Mesenchymal stem cell (in vitro differentiated cells and primary cell): ENCODE measurements around the gene EHD4.

Source experiments
- DNase-seq: peaks from one replicate; pipeline ENCODE4 v3.0.0-alpha.2; 2013
- H2AFZ ChIP-seq: one replicate; pipeline ENCODE4 v1.6.1; 2013; ENCODE audit warnings: low read depth, mild to moderate bottlenecking, control low read depth, inconsistent platforms, low read length, moderate library complexity
- H2AK5ac ChIP-seq: 2 replicates; pipeline ENCODE4 v1.6.1; 2013; ENCODE audit warnings: low read length, moderate library complexity, mild to moderate bottlenecking, inconsistent platforms; ENCODE audit not compliant: severe bottlenecking
- H2BK120ac ChIP-seq: one replicate; pipeline ENCODE4 v1.6.1; 2013; ENCODE audit warnings: low read depth, mild to moderate bottlenecking, inconsistent platforms, low read length, moderate library complexity
- H2BK12ac ChIP-seq, 2 experiments: one replicate each; pipeline ENCODE4 v1.6.1; 2013; ENCODE audit warnings: inconsistent platforms in 2 of 2, low read length in 2 of 2, mild to moderate bottlenecking in 2 of 2, moderate library complexity in 2 of 2, control low read depth in 1 of 2
- H2BK15ac ChIP-seq: one replicate; pipeline ENCODE4 v1.6.1; 2013; ENCODE audit warnings: mild to moderate bottlenecking, low read depth, inconsistent platforms; ENCODE audit not compliant: poor library complexity, severe bottlenecking
- H2BK5ac ChIP-seq: 2 replicates; pipeline ENCODE4 v1.6.1; 2013; ENCODE audit warnings: low read depth, mild to moderate bottlenecking, low read length, control low read depth, inconsistent platforms; ENCODE audit not compliant: poor library complexity, severe bottlenecking
- H3K14ac ChIP-seq, 2 experiments: one replicate each; pipeline ENCODE4 v1.6.1; 2013; ENCODE audit warnings: inconsistent platforms in 2 of 2, low read length in 2 of 2, control low read depth in 1 of 2, mild to moderate bottlenecking in 1 of 2, moderate library complexity in 1 of 2
- H3K18ac ChIP-seq, 2 experiments: one replicate each; pipeline ENCODE4 v1.6.1; 2013; ENCODE audit warnings: inconsistent platforms in 2 of 2, low read length in 2 of 2, control low read depth in 1 of 2, low read depth in 1 of 2, mild to moderate bottlenecking in 1 of 2
- H3K23ac ChIP-seq, 2 experiments: one replicate each; pipeline ENCODE4 v1.6.1; 2013; ENCODE audit warnings: inconsistent platforms in 2 of 2, low read length in 2 of 2, mild to moderate bottlenecking in 2 of 2, moderate library complexity in 2 of 2, control low read depth in 1 of 2
- H3K27ac ChIP-seq: 2 replicates; pipeline ENCODE4 v1.5.1; 2013; ENCODE audit warnings: mild to moderate bottlenecking, moderate library complexity, low read length, control low read depth, inconsistent platforms; ENCODE audit not compliant: poor library complexity, severe bottlenecking
- H3K27me3 ChIP-seq, 2 experiments: 2 replicates each; pipeline versions ENCODE4 v1.6.1 to v1.7.0; 2013; ENCODE audit warnings: low read length in 2 of 2, mild to moderate bottlenecking in 2 of 2, moderate library complexity in 2 of 2, control low read depth in 1 of 2, inconsistent platforms in 1 of 2; ENCODE audit not compliant: control insufficient read depth in 1 of 2, insufficient read depth in 1 of 2
- H3K36me3 ChIP-seq, 2 experiments: 2 replicates each; pipeline versions ENCODE4 v1.6.1 to v1.7.0; 2013; ENCODE audit warnings: low read length in 2 of 2, control low read depth in 1 of 2, inconsistent platforms in 1 of 2, low read depth in 1 of 2, mild to moderate bottlenecking in 1 of 2; ENCODE audit not compliant: insufficient read depth in 2 of 2, control insufficient read depth in 1 of 2
- H3K4ac ChIP-seq, 2 experiments: one replicate each; pipeline ENCODE4 v1.6.1; 2013; ENCODE audit warnings: inconsistent platforms in 2 of 2, low read length in 2 of 2, mild to moderate bottlenecking in 2 of 2, moderate library complexity in 2 of 2, control low read depth in 1 of 2, low read depth in 1 of 2
- H3K4me1 ChIP-seq: 2 replicates; pipeline ENCODE4 v1.6.1; 2013; ENCODE audit warnings: low read depth, low read length, control low read depth; ENCODE audit not compliant: control insufficient read depth, insufficient read depth
- H3K4me2 ChIP-seq: 2 replicates; pipeline ENCODE4 v1.6.1; 2013; ENCODE audit warnings: low read length, mild to moderate bottlenecking, inconsistent platforms; ENCODE audit not compliant: poor library complexity, severe bottlenecking
- H3K4me3 ChIP-seq, 2 experiments: 2 replicates each; pipeline versions ENCODE4 v1.5.1 to v1.7.0; 2013; ENCODE audit warnings: low read length in 2 of 2, mild to moderate bottlenecking in 2 of 2, control low read depth in 1 of 2, low read depth in 1 of 2; ENCODE audit not compliant: insufficient read depth in 1 of 2
- H3K79me1 ChIP-seq: replicated peaks from 2 replicates; pipeline ENCODE4 v1.6.1; 2013; ENCODE audit warnings: mild to moderate bottlenecking, control low read depth, low read length, inconsistent platforms; ENCODE audit not compliant: poor library complexity, severe bottlenecking
- H3K9ac ChIP-seq: 2 replicates; pipeline ENCODE4 v1.7.0; 2013; ENCODE audit warnings: mild to moderate bottlenecking, low read length, moderate library complexity
- H3K9me3 ChIP-seq: 2 replicates; pipeline ENCODE4 v1.7.0; 2013; ENCODE audit warnings: mild to moderate bottlenecking, low read length; ENCODE audit not compliant: control insufficient read depth
- H4K8ac ChIP-seq: one replicate; pipeline ENCODE4 v1.6.1; 2013; ENCODE audit warnings: inconsistent platforms, mild to moderate bottlenecking, low read length, moderate library complexity
- H4K91ac ChIP-seq: one replicate; pipeline ENCODE4 v1.6.1; 2013; ENCODE audit warnings: mild to moderate bottlenecking, low read length, inconsistent platforms
- WGBS: methylation state at CpG from one replicate; pipeline ENCODE4 v1.1.7; 2013; ENCODE audit warnings: mixed read lengths; 5-methylcytosine and 5-hydroxymethylcytosine counted together

The EHD4 gene

DNA sequence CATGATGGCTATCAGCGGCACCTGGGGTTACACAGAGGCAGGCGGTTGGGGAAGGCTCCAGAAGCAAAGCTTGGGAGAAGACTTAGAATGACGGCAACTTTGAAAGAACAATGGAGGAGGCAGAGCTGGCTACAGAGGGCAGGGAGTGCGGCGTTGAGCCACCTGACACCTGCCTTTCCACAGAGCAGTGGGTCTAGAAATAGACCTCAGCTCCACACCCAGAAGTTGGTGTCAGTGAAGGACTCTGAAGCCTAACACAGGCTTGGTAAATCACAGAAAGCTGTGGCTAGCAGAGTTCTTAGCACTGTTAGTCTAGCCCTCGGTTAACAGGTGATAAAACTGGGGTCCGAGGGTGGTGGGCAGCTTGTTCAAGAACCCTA is 23.1 kb upstream of the EHD4 start:
- Histone ChIP-seq H2BK15ac (no peak overlapping the region), H3K4ac (no peak overlapping the region), H2BK12ac (no peak overlapping the region), H2AFZ (no peak overlapping the region), H3K27ac (no peak overlapping the region), H3K4me3 (no peak overlapping the region), H3K36me3 (no peaks in the 10 kb centered on the region), H2BK120ac (no peak overlapping the region), H3K27me3 (peaks cover 13 to 40% of the 10 kb centered on the region in 2 experiments), H3K9me3 (no peaks in the 10 kb centered on the region), H3K14ac (no peak overlapping the region), H3K4me1 (no peaks in the 10 kb centered on the region), H3K23ac (no peak overlapping the region), H3K79me1 (no peaks in the 10 kb centered on the region), H2BK5ac (no peak overlapping the region), H2AK5ac (no peak overlapping the region), H3K18ac (no peak overlapping the region), H4K91ac (no peak overlapping the region), H3K4me2 (no peak overlapping the region), H3K9ac (no peak overlapping the region), H4K8ac (no peak overlapping the region)
- no peak for DNase-seq
- whole genome bisulfite sequencing: 93% methylated on average over 7 of the region's 7 CpGs

DNA sequence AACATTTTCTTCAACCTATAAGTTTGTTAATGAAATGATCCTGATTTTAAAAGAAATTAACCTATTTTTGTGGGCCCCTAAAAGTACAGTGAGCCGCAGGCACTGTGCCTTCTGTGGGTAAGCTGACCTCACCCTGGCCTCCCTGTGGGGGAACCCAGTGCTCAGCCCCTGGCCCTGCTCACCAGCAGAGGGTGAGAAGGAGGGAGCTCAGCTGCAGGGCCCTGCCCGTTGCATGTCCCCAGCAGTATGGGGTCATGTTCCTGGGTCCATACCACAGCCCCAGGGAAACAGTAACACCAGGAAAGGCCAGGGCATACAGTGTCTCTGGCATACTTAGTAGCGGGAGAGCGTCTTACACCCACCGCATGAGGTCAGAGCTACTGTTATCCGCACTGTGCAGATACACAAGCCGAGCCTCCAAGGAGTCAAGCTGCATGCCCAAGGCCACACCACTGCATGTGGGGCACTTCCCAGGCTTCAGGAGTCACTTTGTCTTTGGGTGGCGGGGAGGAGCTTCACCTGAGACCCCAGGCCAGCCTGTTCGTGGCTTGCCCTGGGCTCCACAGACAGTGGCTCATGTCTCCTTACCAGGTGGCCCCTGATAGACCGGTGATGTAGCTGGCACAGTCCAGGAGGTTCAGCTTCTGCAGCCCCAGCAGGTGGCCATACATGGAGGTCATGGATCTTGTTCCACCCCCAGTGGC is 22.6 kb upstream of the EHD4 start:
- Histone ChIP-seq H4K8ac (no peak overlapping the region), H3K18ac (no peak overlapping the region), H2AFZ (no peak overlapping the region), H2BK5ac (no peak overlapping the region), H4K91ac (no peak overlapping the region), H3K9me3 (no peaks in the 10 kb centered on the region), H3K4me3 (no peak overlapping the region), H3K36me3 (no peaks in the 10 kb centered on the region), H3K14ac (no peak overlapping the region), H3K27me3 (peaks cover 12 to 37% of the 10 kb centered on the region in 2 experiments), H3K27ac (no peak overlapping the region), H2AK5ac (no peak overlapping the region), H2BK120ac (no peak overlapping the region), H3K79me1 (no peaks in the 10 kb centered on the region), H3K23ac (no peak overlapping the region), H3K4ac (no peak overlapping the region), H2BK15ac (no peak overlapping the region), H2BK12ac (no peak overlapping the region), H3K4me2 (no peak overlapping the region), H3K9ac (no peak overlapping the region), H3K4me1 (no peaks in the 10 kb centered on the region)
- 83% methylated on average over 10 of the region's 10 CpGs for WGBS
- DNase-seq: no peak

DNA sequence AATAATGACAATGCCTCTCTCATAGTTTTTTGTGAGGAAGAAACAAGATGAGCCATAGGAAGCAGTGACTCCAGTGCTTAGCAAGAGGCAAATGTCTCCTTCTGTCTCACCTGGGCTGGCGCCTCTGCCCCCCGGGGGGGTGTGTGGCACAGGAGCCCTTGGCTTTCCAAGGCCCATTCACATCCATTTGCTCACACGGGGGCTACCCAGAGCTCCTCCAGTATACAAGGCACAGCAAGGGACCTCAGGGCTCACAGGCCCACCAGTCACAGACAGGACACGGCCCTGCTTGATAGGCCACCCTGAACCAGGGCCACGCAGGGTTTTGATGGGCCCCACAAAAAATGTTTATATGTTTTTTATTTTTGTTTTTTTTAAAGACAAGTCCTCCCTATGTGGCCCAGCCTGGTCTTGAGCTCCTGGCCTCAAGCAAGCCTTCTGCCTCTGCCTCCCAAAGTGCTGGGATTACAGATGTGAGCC is 21.9 kb upstream of the EHD4 start:
- Histone ChIP-seq H3K4ac (no peak overlapping the region), H3K27ac (no peak overlapping the region), H3K9ac (no peak overlapping the region), H3K36me3 (no peaks in the 10 kb centered on the region), H3K4me3 (no peak overlapping the region), H2AFZ (no peak overlapping the region), H3K4me1 (no peaks in the 10 kb centered on the region), H2BK120ac (no peak overlapping the region), H4K8ac (no peak overlapping the region), H3K79me1 (no peaks in the 10 kb centered on the region), H3K4me2 (no peak overlapping the region), H2AK5ac (no peak overlapping the region), H3K14ac (no peak overlapping the region), H2BK15ac (no peak overlapping the region), H2BK12ac (no peak overlapping the region), H3K23ac (no peak overlapping the region), H4K91ac (no peak overlapping the region), H2BK5ac (no peak overlapping the region), H3K27me3 (peaks cover 7 to 36% of the 10 kb centered on the region in 2 experiments), H3K18ac (no peak overlapping the region), H3K9me3 (no peaks in the 10 kb centered on the region)
- WGBS: 72% methylated on average over 4 of the region's 5 CpGs
- DNase-seq: no peak

DNA sequence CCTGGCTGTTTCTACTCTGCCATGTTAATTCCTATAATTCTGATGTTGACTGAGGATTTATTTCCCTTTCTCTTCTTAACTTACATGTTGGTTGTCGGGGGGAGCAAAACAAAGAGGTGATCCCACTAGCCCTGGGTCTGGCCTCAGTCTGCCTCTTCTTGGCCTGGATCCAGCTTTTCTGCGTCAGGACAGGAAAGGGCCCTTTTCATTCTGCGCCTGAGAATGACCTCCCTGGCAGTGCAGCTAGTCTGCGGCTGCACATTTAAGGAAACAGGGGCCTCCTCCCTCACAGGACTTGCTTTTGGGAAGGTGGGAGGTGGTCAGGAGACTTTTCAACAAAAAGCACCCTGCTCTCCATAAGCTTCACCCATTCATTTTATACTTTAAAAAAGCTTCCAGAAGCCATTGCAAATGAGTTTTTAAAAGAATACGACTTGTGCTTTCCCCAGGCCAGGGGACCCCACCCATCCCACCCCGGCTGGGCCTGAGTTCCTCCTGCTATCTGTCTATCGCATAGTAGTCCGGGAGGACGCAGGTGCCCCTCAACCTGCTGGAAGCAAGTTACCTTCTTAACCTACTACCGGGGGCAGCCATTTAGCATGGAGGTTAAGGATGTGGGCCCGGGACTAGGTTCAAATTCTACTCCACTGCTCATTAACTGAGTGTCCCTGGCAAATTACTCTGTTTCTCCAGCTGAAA is 21.3 kb upstream of the EHD4 start:
- H3K4ac ChIP-seq: no peak overlapping the region
- DNase-seq: no peak
- H3K4me1 ChIP-seq: no peaks in the 10 kb centered on the region
- no peak overlapping the region for H2BK12ac ChIP-seq
- H3K36me3 ChIP-seq: no peaks in the 10 kb centered on the region
- H3K27me3 ChIP-seq: peaks cover 6 to 41% of the 10 kb centered on the region in 2 experiments
- no peak overlapping the region for H2BK5ac ChIP-seq
- H3K9me3 ChIP-seq: no peaks in the 10 kb centered on the region
- no peak overlapping the region for H3K4me3 ChIP-seq
- no peak overlapping the region for H3K27ac ChIP-seq
- no peak overlapping the region for H2AK5ac ChIP-seq
- H2BK15ac ChIP-seq: no peak overlapping the region
- H4K8ac ChIP-seq: peak overlapping the region; percentile 53
- H3K23ac ChIP-seq: no peak overlapping the region
- H3K18ac ChIP-seq: no peak overlapping the region
- H4K91ac ChIP-seq: no peak overlapping the region
- 85% methylated on average over 10 of the region's 11 CpGs for WGBS
- no peak overlapping the region for H3K4me2 ChIP-seq
- no peak overlapping the region for H2BK120ac ChIP-seq
- no peak overlapping the region for H3K14ac ChIP-seq
- H3K79me1 ChIP-seq: no peaks in the 10 kb centered on the region
- H2AFZ ChIP-seq: no peak overlapping the region
- no peak overlapping the region for H3K9ac ChIP-seq
